Left colon (tissue), 2 donors: Measurements from ENCODE around the gene ZFAND6. TPM values are rescaled to one million over a fixed set of nuclear protein-coding genes. Genes with fewer than 3 reads are reported as not detected.
A peak's percentile ranks its signal among the peaks of the same experiment; 100 is the strongest.
"Not testable (repeated sequence)": the region's sequence is repeated elsewhere in the genome, so short reads cannot be mapped to it uniquely, and the experiment has no call there.

Experiments used
- ATAC-seq: fragments of 200-7000 bp; cut with Tn5 transposase; one replicate; pipeline ENCODE4 v1.9.1; 2020; ENCODE audit warnings: mild to moderate bottlenecking, moderate library complexity
- DNase-seq, 2 donors: peaks; one replicate each; pipeline ENCODE4 v3.0.0-alpha.2; 2020
- intact Hi-C, 2 donors: fragments of 100-400 bp; cut with DNase I in 1 of 2; cut with micrococcal nuclease in 1 of 2; formaldehyde crosslinking; loops; one replicate each; pipeline versions ENCODE4 v1.11.2 to v1.14.0; 2022; cut with DNase I, micrococcal nuclease
- total RNA-seq, 2 donors: library from RNA; stranded (reverse); fragmentation: NEBNext Ultra II Directional; extraction: Animal tissue kit (Norgen Biotek cat#: 25700); gene quantifications; one replicate each; pipeline ENCODE4 v1.2.1, GENCODE V29; 2021
- donor health status: DM: no; HTN: no; CAD: no.
- donor health status: DM: yes; HTN: yes; CAD: no.

ZFAND6 gene
- total RNA-seq, 2 donors from 2014 or later: 66.7 to 87.1 TPM

DNA sequence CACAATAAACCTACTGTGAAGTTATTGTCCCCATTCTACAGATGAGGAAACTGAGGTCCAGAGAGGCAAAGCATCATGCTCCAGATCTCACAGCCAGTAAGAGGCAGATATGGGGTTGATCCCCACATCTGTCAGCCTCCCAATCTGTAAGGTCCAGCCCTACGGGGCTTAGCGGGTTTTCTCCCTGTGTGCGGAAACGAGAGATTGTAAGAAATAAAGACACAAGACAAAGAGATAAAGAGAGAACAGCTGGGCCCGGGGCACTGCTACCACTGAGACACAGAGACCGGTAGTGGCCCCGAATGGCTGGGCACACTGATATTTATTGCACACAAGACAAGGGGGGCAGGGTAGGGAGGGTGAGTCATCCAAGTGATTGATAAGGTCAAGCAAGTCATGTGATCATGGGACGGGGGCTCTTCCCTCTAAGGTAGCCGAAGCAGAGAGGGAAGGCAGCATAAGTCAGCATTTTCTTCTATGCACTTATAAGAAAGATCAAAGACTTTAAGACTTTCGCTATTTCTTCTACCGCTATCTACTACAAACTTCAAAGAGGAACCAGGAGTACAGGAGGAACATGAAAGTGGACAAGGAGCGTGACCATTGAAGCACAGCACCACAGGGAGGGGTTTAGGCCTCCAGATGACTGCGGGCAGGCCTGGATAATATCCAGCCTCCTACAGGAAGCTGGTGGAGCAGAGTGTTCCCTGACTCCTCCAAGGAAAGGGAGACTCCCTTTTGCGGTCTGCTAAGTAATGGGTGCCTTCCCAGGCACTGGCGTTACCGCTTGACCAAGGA lies 96.1 kb downstream of the ZFAND6 start:
- not testable (repeated sequence) for DNase-seq, ATAC-seq
- intact Hi-C loops: loop anchor here in 1 of 2 donors (10.0 kb wide), 1 partner anchor 91 kb away; no protein-coding TSS in a partner anchor

DNA sequence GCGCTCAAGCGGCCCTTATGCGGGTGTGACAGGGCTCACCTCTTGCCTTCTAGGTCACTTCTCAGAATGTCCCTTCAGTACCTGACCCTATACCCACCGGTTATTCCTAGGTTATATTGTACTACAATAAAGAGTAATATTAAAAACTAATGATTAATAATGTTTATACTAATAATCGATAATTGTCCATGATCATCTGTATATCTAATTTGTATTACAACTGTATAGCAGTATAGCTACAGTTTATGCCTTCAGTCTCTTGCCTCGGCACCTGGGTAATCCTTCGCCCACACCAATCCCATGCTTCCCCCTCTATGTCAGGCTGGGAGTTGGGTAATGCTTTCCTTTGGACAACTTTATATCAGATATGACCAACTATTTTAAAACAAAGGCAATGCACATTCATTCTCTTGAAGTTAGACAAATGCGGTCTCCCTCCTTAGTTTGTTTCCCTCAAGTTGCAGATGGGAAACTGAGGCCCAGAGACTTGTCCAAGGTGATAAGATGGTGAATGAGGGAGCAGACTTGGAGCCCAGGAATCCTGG lies 96.8 kb downstream of the ZFAND6 start:
- DNase-seq (no peak), ATAC-seq (no peak)
- intact Hi-C loops: loop anchor here in 1 of 2 donors (10.0 kb wide), 1 partner anchor 91 kb away; no protein-coding TSS in a partner anchor

DNA sequence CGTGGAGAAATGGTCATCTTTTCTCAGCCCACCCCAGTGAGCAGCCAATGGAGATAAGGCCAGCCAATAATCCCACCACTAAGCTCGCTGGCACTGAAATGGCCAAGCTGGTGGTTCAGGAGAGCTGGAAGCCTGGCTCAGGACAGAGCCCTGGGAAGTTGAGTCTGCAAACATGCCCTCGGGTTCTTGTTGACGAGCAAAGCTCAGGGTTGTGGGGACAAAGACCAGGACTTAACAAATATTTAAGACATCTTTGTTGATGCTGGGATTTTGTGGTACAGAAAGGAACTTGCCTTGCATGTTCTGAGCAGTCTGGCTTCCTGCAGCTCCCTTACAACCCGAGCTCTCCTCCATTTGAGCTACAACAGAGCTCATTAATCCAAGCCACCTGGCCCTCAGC lies 97.7 kb downstream of the ZFAND6 start:
- intact Hi-C loops: loop anchor here in 1 of 2 donors (10.0 kb wide), 1 partner anchor 92 kb away; no protein-coding TSS in a partner anchor
- no peak for DNase-seq
- no peak for ATAC-seq

DNA sequence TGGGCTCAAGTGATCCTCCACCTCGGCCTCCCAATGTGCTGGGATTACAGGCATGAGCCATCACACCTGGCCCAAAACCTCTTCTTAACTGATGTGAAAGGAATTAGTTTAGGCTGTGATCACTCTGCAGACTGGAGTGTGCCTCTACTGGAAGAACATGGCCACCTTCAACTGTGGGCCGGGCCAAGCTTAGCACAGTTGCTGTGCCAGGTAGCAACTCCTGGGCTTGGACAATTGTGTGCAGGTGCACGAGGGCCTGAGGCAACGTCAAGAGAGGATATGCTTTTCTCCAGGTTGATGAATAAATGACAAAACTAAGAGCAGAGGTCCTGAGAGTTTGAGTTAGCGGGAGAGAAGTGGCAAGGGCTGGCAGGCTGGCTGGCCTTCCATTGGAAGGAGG lies 99.8 kb downstream of the ZFAND6 start:
- intact Hi-C loops: loop anchor here in 1 of 2 donors (10.0 kb wide), 1 partner anchor 94 kb away; no protein-coding TSS in a partner anchor
- no peak for DNase-seq
- ATAC-seq: no peak

GRCh38 chr15:80159811-80160569 lies 100.5 kb downstream of the ZFAND6 start:
- no peak for ATAC-seq
- intact Hi-C loops: loop anchor here in 1 of 2 donors (10.0 kb wide), 1 partner anchor 95 kb away; no protein-coding TSS in a partner anchor

DNA sequence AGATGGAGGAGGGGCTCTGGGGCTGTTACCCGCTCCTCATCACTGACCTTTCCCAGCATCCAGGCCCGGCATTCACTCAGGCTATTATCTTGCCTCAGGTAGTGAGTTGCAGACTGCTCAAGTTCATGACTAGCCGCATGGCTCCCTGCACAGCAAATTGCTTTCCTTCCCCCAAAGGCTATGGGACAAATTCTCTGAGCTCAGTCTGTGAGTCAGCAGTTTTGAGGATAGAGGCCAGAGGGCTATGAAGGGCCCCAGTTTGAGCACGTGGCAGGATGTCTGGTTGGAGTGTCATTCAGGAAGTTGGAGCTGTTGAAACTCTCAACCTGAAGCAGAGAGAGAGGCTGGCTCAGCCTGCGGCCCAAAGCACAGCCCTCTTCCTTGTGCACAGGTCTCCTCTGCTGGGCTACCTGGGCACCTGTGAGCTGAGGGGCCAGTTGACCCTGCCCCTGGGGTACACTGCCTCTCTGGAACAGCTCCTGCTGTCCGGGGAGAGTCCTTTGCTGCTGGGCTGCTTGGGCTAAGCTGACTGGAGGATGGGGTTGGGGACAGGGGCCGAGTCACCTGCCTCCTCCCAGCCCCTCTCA lies 101.2 kb downstream of the ZFAND6 start:
- ATAC-seq (peak; percentile 30), DNase-seq (peak; percentile 32 to 53)
- intact Hi-C loops: no loop called here

More at GRCh38 chr15:80159811-80160569, 100.5 kb downstream of the ZFAND6 start:
- no peak for DNase-seq

- ATAC-seq (no peak), DNase-seq (no peak)
- intact Hi-C loops: no loop called here
These were observed 102.1 kb downstream of the ZFAND6 start for GRCh38 chr15:80161468-80162016.

DNA sequence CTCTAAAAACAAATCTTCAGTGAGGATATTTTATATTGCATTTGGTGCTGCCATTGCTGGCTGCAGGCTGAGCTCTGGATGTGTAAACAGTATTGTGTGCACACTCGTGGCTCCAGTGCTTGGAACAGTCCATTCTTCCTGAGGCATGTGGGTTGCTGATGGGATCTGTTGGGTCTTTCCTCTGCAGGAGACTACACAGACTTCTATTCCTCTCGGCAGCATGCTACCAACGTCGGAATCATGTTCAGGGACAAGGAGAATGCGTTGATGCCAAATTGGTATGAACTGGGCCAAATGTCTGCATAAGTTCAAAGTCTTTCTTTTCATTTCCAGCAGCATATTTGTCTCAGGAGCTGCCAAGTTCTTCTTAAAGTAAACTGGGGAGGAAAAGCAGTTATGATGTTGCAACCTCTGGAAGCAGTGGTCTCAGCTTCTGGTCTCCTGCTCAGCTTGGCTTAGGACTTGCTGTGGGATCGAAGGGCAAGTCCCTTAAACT lies 102.6 kb downstream of the ZFAND6 start:
- DNase-seq (no peak), ATAC-seq (no peak)
- intact Hi-C loops: no loop called here

GRCh38 chr15:80163217-80163616 lies 103.7 kb downstream of the ZFAND6 start:
- no peak for DNase-seq
- no peak for ATAC-seq
- intact Hi-C loops: no loop called here

DNA sequence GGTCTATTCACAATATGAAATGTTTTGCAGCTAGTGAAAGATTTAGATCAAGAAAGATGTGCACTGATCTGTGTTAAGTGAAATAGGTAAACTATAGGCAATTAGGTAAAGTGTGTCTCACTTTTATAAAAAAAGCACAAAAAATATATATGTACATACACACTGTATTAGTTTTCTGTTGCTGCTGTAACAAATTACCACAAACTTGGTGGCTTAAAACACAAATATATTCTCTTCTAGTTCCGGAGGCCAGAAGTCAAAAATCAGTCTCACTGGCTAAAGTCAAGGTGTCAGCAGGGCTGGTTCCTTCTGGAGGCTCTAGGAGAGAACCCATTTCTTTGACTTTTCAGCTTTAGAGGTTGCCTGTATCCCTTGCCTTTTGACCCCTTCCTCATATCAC lies 104.4 kb downstream of the ZFAND6 start:
- DNase-seq (no peak), ATAC-seq (no peak)
- intact Hi-C loops: no loop called here

DNA sequence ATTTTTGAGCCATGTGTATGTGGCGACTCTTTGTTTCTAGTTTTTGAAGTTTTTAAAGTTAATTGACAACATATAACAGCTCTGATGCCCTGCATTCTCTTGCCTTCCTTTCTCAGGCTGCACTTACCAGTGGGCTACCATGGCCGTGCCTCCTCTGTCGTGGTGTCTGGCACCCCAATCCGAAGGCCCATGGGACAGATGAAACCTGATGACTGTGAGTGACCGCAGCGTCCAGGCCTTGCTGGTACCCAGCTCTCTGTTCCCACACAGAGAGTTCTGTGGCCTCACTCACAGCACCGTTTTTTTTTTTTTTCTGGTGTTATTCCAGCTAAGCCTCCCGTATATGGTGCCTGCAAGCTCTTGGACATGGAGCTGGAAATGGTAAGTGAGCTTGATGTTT lies 108.5 kb downstream of the ZFAND6 start:
- DNase-seq (no peak), ATAC-seq (no peak)
- intact Hi-C loops: no loop called here

DNA sequence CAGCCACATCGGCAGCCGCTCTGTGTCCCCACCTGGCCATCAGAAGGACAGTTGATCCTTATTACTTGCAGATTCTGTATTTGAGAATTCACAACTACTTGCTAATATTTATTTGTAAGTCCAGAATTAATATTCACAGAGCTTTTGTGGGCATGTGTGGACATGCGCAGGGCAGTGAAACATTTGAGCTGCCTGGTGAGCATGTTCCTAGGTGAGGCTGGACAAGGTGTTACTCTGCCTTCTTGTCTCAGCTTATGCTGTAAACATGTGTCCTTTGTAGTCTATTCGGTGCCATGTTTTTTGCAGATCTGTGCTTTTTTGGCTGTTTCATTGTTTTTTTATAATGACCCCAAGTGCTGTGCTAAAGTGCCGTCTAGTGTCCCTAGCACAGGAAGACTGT lies 108.9 kb downstream of the ZFAND6 start:
- intact Hi-C loops: no loop called here

GRCh38 chr15:80169768-80170357 lies 110.4 kb downstream of the ZFAND6 start:
- intact Hi-C loops: no loop called here
- ATAC-seq (no peak), DNase-seq (no peak)

More for the DNA sequence above, 108.9 kb downstream of the ZFAND6 start:
- no peak for ATAC-seq
- no peak for DNase-seq

DNA sequence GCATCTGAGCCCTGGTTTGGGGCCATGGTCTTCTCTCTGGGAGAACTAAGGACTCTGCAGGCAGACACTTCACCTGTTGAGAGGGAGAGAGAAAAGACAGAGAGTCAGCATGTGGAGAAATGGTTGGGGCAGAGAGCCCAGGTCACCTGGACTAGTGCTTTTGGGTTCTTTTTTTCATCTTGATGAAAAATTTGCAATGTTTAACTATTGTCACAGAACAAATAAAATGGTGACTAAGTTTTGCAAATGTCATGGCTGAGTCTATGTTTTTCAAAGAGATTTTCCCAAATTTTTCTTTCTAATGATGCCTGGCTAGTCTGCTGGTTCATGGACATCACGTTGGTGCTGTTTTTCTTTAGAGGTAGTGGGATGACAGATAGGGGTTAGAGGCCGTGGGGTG lies 111.1 kb downstream of the ZFAND6 start:
- ATAC-seq (no peak), DNase-seq (no peak)
- intact Hi-C loops: no loop called here

GRCh38 chr15:80171787-80172186 lies 112.3 kb downstream of the ZFAND6 start:
- DNase-seq (no peak), ATAC-seq (no peak)
- intact Hi-C loops: no loop called here

DNA sequence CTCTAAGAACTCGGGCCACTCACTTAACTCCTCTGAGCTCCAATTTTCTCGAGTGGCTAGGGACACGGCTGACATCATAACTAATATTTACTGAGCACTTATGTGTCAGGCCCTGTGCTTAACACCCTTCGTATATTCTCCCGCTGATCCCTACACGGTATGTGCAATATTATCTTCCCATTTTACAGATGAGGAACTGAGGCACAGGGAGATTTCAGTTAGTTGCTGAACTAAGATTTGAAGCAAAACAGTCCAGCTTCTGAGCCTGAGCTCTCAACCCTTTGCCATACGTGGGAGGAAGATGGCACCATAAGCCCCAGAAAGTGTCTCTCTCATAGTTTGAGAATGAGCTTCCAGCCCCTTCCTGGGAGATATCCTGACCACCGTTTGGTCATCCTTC lies 112.9 kb downstream of the ZFAND6 start:
- intact Hi-C loops: no loop called here
- DNase-seq: no peak
- no peak for ATAC-seq

DNA sequence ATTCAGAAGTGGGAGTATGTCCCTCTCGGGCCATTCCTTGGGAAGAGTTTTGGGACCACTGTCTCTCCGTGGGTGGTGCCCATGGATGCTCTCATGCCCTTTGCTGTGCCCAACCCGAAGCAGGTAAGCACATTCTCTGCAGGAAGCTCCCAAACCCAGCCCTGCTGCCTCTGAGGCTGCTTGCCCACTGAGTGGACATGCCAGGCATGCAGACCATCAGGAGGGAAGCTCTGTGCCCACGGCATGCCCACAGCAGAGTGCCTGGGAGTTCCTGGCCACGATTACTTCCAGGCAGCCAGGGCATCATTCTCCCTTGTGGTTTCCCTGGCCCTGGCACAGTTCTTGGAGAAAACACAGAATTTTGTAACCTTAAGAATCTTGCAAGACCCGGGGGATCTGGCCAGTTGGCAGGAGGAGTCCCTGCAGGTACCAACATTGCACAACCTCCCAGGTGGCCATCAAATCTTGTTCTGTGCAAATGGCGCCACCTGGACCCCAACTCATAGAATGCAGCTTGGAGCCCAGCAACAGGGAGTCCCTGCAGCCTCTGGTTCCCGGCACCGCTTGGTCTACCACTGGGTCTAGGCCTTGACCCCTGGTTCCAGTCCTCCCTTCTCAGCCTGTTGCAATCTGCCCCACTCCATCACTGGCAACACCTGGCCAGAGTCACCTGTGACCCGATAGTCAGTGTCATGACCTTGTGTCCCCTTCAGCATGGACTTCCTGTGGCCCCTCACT lies 113.7 kb downstream of the ZFAND6 start:
- ATAC-seq (peak; percentile 94), DNase-seq (peak in 1 of 2 donors; percentile 75)
- intact Hi-C loops: no loop called here
